ENCODE measurements around the gene MEPE. TPM values are rescaled to one million over a fixed set of nuclear protein-coding genes. Genes with fewer than 3 reads are reported as not detected.
A peak's percentile ranks its signal among the peaks of the same experiment; 100 is the strongest.

The MEPE gene
- 0.29 TPM for polyA plus RNA-seq (2013, experiment 1 of 2)
- polyA plus RNA-seq (2013, experiment 2 of 2): 0.25 TPM

- H3K36me3 ChIP-seq (ENCODE audit: control insufficient read depth, insufficient read depth, low read length): no peaks in the 10 kb centered on the region
- no peak within 1 kb of the TSS for H2AK5ac ChIP-seq (ENCODE audit: low read length)
- H3K4ac ChIP-seq (ENCODE audit: low read depth, low read length): no peak within 1 kb of the TSS
- no peaks in the 10 kb centered on the region for H3K27me3 ChIP-seq (ENCODE audit: insufficient read depth, low read length, poor library complexity)
- no peak within 1 kb of the TSS for H2BK120ac ChIP-seq (ENCODE audit: low read depth, low read length)
- no peak within 1 kb of the TSS for H4K8ac ChIP-seq (ENCODE audit: low read depth, low read length)
- H3K23ac ChIP-seq (ENCODE audit: low read length): no peak within 1 kb of the TSS
- H3K79me1 ChIP-seq (ENCODE audit: low read length): no peaks in the 10 kb centered on the region
- peak within 1 kb of the TSS; percentile 21 for H3K27ac ChIP-seq (ENCODE audit: low read depth, low read length)
- H3K9ac ChIP-seq (ENCODE audit: low read length): no peak within 1 kb of the TSS
- no peak within 1 kb of the TSS for H2BK5ac ChIP-seq (ENCODE audit: low read length)
- H3K79me2 ChIP-seq (ENCODE audit: control insufficient read depth, insufficient read depth, low read length): no peaks in the 10 kb centered on the region
- no CpG with 5 or more reads among the region's 2 CpGs for WGBS (ENCODE audit: extremely low coverage, insufficient coverage, low lambda C conversion rate)
- peaks cover 7% of the 10 kb centered on the region for H3K4me1 ChIP-seq (ENCODE audit: control insufficient read depth, low read depth, low read length)
- no peak within 1 kb of the TSS for H3K4me2 ChIP-seq (ENCODE audit: low read length)
- no peak within 1 kb of the TSS for H4K5ac ChIP-seq (ENCODE audit: low read length)
- peak within 1 kb of the TSS; percentile 4 for H3K56ac ChIP-seq (ENCODE audit: low read length)
- no peak within 1 kb of the TSS for H3K4me3 ChIP-seq (ENCODE audit: low read length)
- no peak within 1 kb of the TSS for H2BK15ac ChIP-seq (replicated peaks; ENCODE audit: low read depth)
- no peak within 1 kb of the TSS for H3K18ac ChIP-seq (ENCODE audit: low read length)
- DNase-seq: no peak
Observed at GRCh38 chr4:87832669-87833068, at the start of gene MEPE. MEPE (plus strand) TSS chr4:87832969; CDS start chr4:87834715, 1,746 bp downstream.

GRCh38 chr4:87783781-87784180 is 49.0 kb upstream of the MEPE start:
- Histone ChIP-seq H3K56ac (ENCODE audit: low read length) (no peak overlapping the region), H3K4me3 (ENCODE audit: low read length) (no peak overlapping the region), H3K4me2 (ENCODE audit: low read length) (no peak overlapping the region), H4K8ac (ENCODE audit: low read depth, low read length) (no peak overlapping the region), H3K79me1 (ENCODE audit: low read length) (no peaks in the 10 kb centered on the region), H3K79me2 (ENCODE audit: control insufficient read depth, insufficient read depth, low read length) (no peaks in the 10 kb centered on the region), H3K18ac (ENCODE audit: low read length) (no peak overlapping the region), H4K5ac (ENCODE audit: low read length) (no peak overlapping the region), H3K36me3 (ENCODE audit: control insufficient read depth, insufficient read depth, low read length) (no peaks in the 10 kb centered on the region), H3K4ac (ENCODE audit: low read depth, low read length) (no peak overlapping the region), H2BK5ac (ENCODE audit: low read length) (no peak overlapping the region), H2BK120ac (ENCODE audit: low read depth, low read length) (no peak overlapping the region), H3K9ac (ENCODE audit: low read length) (no peak overlapping the region), H3K27me3 (ENCODE audit: insufficient read depth, low read length, poor library complexity) (no peaks in the 10 kb centered on the region), H2BK15ac (replicated peaks; ENCODE audit: low read depth) (no peak overlapping the region), H3K27ac (ENCODE audit: low read depth, low read length) (no peak overlapping the region), H3K23ac (ENCODE audit: low read length) (no peak overlapping the region), H2AK5ac (ENCODE audit: low read length) (no peak overlapping the region), H3K4me1 (ENCODE audit: control insufficient read depth, low read depth, low read length) (no peaks in the 10 kb centered on the region)
- DNase-seq: no peak
- no CpG with 5 or more reads among the region's 2 CpGs for WGBS (ENCODE audit: extremely low coverage, insufficient coverage, low lambda C conversion rate)

GRCh38 chr4:87785731-87786509 is 46.8 kb upstream of the MEPE start:
- Histone ChIP-seq H3K79me1 (ENCODE audit: low read length) (no peaks in the 10 kb centered on the region), H2BK15ac (replicated peaks; ENCODE audit: low read depth) (no peak overlapping the region), H3K4me2 (ENCODE audit: low read length) (no peak overlapping the region), H2AK5ac (ENCODE audit: low read length) (no peak overlapping the region), H3K27ac (ENCODE audit: low read depth, low read length) (no peak overlapping the region), H3K23ac (ENCODE audit: low read length) (no peak overlapping the region), H4K8ac (ENCODE audit: low read depth, low read length) (no peak overlapping the region), H3K4ac (ENCODE audit: low read depth, low read length) (no peak overlapping the region), H3K27me3 (ENCODE audit: insufficient read depth, low read length, poor library complexity) (no peaks in the 10 kb centered on the region), H3K9ac (ENCODE audit: low read length) (no peak overlapping the region), H3K4me1 (ENCODE audit: control insufficient read depth, low read depth, low read length) (no peaks in the 10 kb centered on the region), H2BK5ac (ENCODE audit: low read length) (no peak overlapping the region), H3K79me2 (ENCODE audit: control insufficient read depth, insufficient read depth, low read length) (no peaks in the 10 kb centered on the region), H4K5ac (ENCODE audit: low read length) (no peak overlapping the region), H2BK120ac (ENCODE audit: low read depth, low read length) (no peak overlapping the region), H3K56ac (ENCODE audit: low read length) (no peak overlapping the region), H3K36me3 (ENCODE audit: control insufficient read depth, insufficient read depth, low read length) (no peaks in the 10 kb centered on the region), H3K4me3 (ENCODE audit: low read length) (no peak overlapping the region), H3K18ac (ENCODE audit: low read length) (no peak overlapping the region)
- WGBS (ENCODE audit: extremely low coverage, insufficient coverage, low lambda C conversion rate): no CpG with 5 or more reads among the region's 15 CpGs
- no peak for DNase-seq

- H3K4ac ChIP-seq (ENCODE audit: low read depth, low read length): no peak within 1 kb of the TSS
- H3K27me3 ChIP-seq (ENCODE audit: insufficient read depth, low read length, poor library complexity): no peaks in the 10 kb centered on the region
- no peak for DNase-seq
- H2AK5ac ChIP-seq (ENCODE audit: low read length): no peak within 1 kb of the TSS
- no peak within 1 kb of the TSS for H3K4me3 ChIP-seq (ENCODE audit: low read length)
- H4K5ac ChIP-seq (ENCODE audit: low read length): no peak within 1 kb of the TSS
- H3K56ac ChIP-seq (ENCODE audit: low read length): no peak within 1 kb of the TSS
- WGBS (ENCODE audit: extremely low coverage, insufficient coverage, low lambda C conversion rate): 100% methylated on average over 1 of the region's 4 CpGs
- H3K18ac ChIP-seq (ENCODE audit: low read length): no peak within 1 kb of the TSS
- no peaks in the 10 kb centered on the region for H3K79me1 ChIP-seq (ENCODE audit: low read length)
- no peak within 1 kb of the TSS for H4K8ac ChIP-seq (ENCODE audit: low read depth, low read length)
- H3K9ac ChIP-seq (ENCODE audit: low read length): no peak within 1 kb of the TSS
- H2BK120ac ChIP-seq (ENCODE audit: low read depth, low read length): no peak within 1 kb of the TSS
- H3K36me3 ChIP-seq (ENCODE audit: control insufficient read depth, insufficient read depth, low read length): no peaks in the 10 kb centered on the region
- H3K4me1 ChIP-seq (ENCODE audit: control insufficient read depth, low read depth, low read length): no peaks in the 10 kb centered on the region
- no peaks in the 10 kb centered on the region for H3K79me2 ChIP-seq (ENCODE audit: control insufficient read depth, insufficient read depth, low read length)
- no peak within 1 kb of the TSS for H3K4me2 ChIP-seq (ENCODE audit: low read length)
- H2BK15ac ChIP-seq (replicated peaks; ENCODE audit: low read depth): no peak within 1 kb of the TSS
- no peak within 1 kb of the TSS for H3K23ac ChIP-seq (ENCODE audit: low read length)
- H3K27ac ChIP-seq (ENCODE audit: low read depth, low read length): no peak within 1 kb of the TSS
- no peak within 1 kb of the TSS for H2BK5ac ChIP-seq (ENCODE audit: low read length)
Observed at GRCh38 chr4:87799301-87800113, 33.3 kb upstream of the MEPE start, which contains the start of gene IBSP. IBSP (plus strand) TSS chr4:87799554; CDS start chr4:87802362, 2,808 bp downstream.

- no peak overlapping the region for H4K8ac ChIP-seq (ENCODE audit: low read depth, low read length)
- no peak overlapping the region for H3K18ac ChIP-seq (ENCODE audit: low read length)
- H2BK15ac ChIP-seq (replicated peaks; ENCODE audit: low read depth): no peak overlapping the region
- H3K27me3 ChIP-seq (ENCODE audit: insufficient read depth, low read length, poor library complexity): no peaks in the 10 kb centered on the region
- H3K4me1 ChIP-seq (ENCODE audit: control insufficient read depth, low read depth, low read length): no peaks in the 10 kb centered on the region
- no peaks in the 10 kb centered on the region for H3K79me1 ChIP-seq (ENCODE audit: low read length)
- no peak overlapping the region for H3K4me3 ChIP-seq (ENCODE audit: low read length)
- H3K4me2 ChIP-seq (ENCODE audit: low read length): no peak overlapping the region
- H3K4ac ChIP-seq (ENCODE audit: low read depth, low read length): no peak overlapping the region
- H3K36me3 ChIP-seq (ENCODE audit: control insufficient read depth, insufficient read depth, low read length): no peaks in the 10 kb centered on the region
- no peak overlapping the region for H4K5ac ChIP-seq (ENCODE audit: low read length)
- H3K23ac ChIP-seq (ENCODE audit: low read length): no peak overlapping the region
- no peak overlapping the region for H3K56ac ChIP-seq (ENCODE audit: low read length)
- H2BK120ac ChIP-seq (ENCODE audit: low read depth, low read length): no peak overlapping the region
- no peaks in the 10 kb centered on the region for H3K79me2 ChIP-seq (ENCODE audit: control insufficient read depth, insufficient read depth, low read length)
- H3K27ac ChIP-seq (ENCODE audit: low read depth, low read length): no peak overlapping the region
- H3K9ac ChIP-seq (ENCODE audit: low read length): no peak overlapping the region
- DNase-seq: no peak
- H2AK5ac ChIP-seq (ENCODE audit: low read length): no peak overlapping the region
- no peak overlapping the region for H2BK5ac ChIP-seq (ENCODE audit: low read length)
Observed at GRCh38 chr4:87802858-87803257, 29.9 kb upstream of the MEPE start.

All from mesendoderm (in vitro differentiated cells).